Caco-2 (cell line): ENCODE results near the gene WEE1. TPM values are rescaled to one million over a fixed set of nuclear protein-coding genes. Genes with fewer than 3 reads are reported as not detected.

Experiments used
- BruUV-seq: library from RNA; stranded (reverse); fragments of 400-500 nt; replicated peaks from 2 replicates; lab custom pipeline; 2021; lab: Mats Ljungman, UMichigan
- CTCF ChIA-PET: fragments of 300-600 bp; sonication (Branson Sonifier 250); formaldehyde crosslinking; loops from one replicate; lab custom pipeline; 2022; ENCODE audit warnings: antibody characterized with exemption; lab: Charles Lee
- POLR2A ChIA-PET: fragments of 300-600 bp; sonication (Branson Sonifier 250); formaldehyde crosslinking; loops from one replicate; lab custom pipeline; 2022; ENCODE audit warnings: antibody characterized with exemption; lab: Charles Lee
- DNase-seq, 2 experiments: peaks; one replicate each; pipeline versions ENCODE4 v3.0.0 to v3.0.0-alpha.2; 2020 to 2022
- H3K27me3 ChIP-seq: replicated peaks from 2 replicates; pipeline ENCODE4 v1.6.0; 2011; ENCODE audit warnings: low read length; ENCODE audit not compliant: control insufficient read depth, insufficient read depth
- H3K36me3 ChIP-seq: 2 replicates; pipeline ENCODE4 v1.5.1; 2011; ENCODE audit warnings: low read length; ENCODE audit not compliant: control insufficient read depth, insufficient read depth
- H3K4me1 ChIP-seq: fragments of 250-450 bp; sonication (Bioruptor Pico); 2 replicates; pipeline ENCODE4 v1.5.1; 2020; ENCODE audit warnings: mild to moderate bottlenecking
- H3K4me3 ChIP-seq: 2 replicates; pipeline ENCODE4 v1.5.1; 2011; ENCODE audit warnings: low read depth, mild to moderate bottlenecking, control low read depth, low read length
- H3K9me3 ChIP-seq: fragments of 250-450 bp; sonication (Bioruptor Pico); 2 replicates; pipeline ENCODE4 v1.5.1; 2020; ENCODE audit warnings: mild to moderate bottlenecking, moderate library complexity
- H3K27ac Mint-ChIP-seq: one replicate; pipeline ENCODE4 v1.8.0; 2022; ENCODE audit warnings: mixed read lengths; ENCODE audit not compliant: unreplicated experiment
- H3K27me3 Mint-ChIP-seq: one replicate; pipeline ENCODE4 v1.8.0; 2022; ENCODE audit warnings: mixed read lengths; ENCODE audit not compliant: insufficient read depth, unreplicated experiment
- H3K36me3 Mint-ChIP-seq: one replicate; pipeline ENCODE4 v1.8.0; 2022; ENCODE audit warnings: mild to moderate bottlenecking, mixed read lengths; ENCODE audit not compliant: insufficient read depth, unreplicated experiment
- H3K4me1 Mint-ChIP-seq: one replicate; pipeline ENCODE4 v1.8.0; 2022; ENCODE audit warnings: low read depth, mixed read lengths; ENCODE audit not compliant: unreplicated experiment
- H3K4me3 Mint-ChIP-seq: one replicate; pipeline ENCODE4 v1.8.0; 2022; ENCODE audit warnings: mild to moderate bottlenecking, moderate library complexity, mixed read lengths; ENCODE audit not compliant: unreplicated experiment
- H3K9me3 Mint-ChIP-seq: one replicate; pipeline ENCODE4 v1.8.0; 2022; ENCODE audit warnings: mixed read lengths; ENCODE audit not compliant: unreplicated experiment
- intact Hi-C: fragments of 100-400 bp; cut with micrococcal nuclease; formaldehyde crosslinking; loops from one replicate; pipeline ENCODE4 v1.10.0; 2022; ENCODE audit not compliant: unreplicated experiment
- total RNA-seq: library from RNA; stranded (reverse); gene quantifications from 2 replicates; pipeline ENCODE4 v1.2.3, GENCODE V29; 2022
- TF ChIP-seq, protein P1 (sequence below), 2 experiments: fragments of 200-600 bp in 1 of 2; IDR thresholded peaks; 1 replicate in 1 of 2; 2 replicates in 1 of 2; pipeline versions ENCODE4 v1.5.1 to v1.8.0; 2011 to 2022; ENCODE audit warnings: antibody characterized with exemption in 1 of 2, control low read depth in 1 of 2, inconsistent platforms in 1 of 2, low read depth in 1 of 2, low read length in 1 of 2, mild to moderate bottlenecking in 1 of 2, moderate library complexity in 1 of 2; ENCODE audit not compliant: insufficient read depth in 1 of 2, severe bottlenecking in 1 of 2, unreplicated experiment in 1 of 2

WEE1 gene
- total RNA-seq, 1 experiment from 2014 or later: 108 TPM

DNA sequence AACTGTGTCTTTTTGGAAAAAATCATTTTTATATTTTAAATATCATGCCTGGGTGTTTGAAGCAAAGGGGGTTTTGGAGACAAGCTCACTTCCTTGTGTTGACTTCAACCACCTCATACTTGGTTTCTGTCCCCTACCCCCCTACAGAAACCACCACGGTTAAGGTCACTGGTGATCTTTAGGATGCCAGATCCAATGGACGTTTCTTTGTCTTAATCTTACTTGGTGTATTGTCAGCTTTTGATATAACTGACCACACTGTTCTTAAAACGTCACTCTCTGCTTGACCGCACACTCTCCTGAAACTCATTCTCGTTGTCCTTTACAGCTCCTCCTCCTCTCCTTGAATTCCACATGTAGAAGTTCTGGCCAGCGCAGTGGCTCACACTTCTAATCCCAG, 55.6 kb downstream of the WEE1 start:
- Histone ChIP-seq H3K36me3 (no peaks in the 10 kb centered on the region), H3K9me3 (peaks cover 8% of the 10 kb centered on the region; the same call in 1 of the 2 replicates), H3K4me3 (no peak overlapping the region), H3K4me1 (no peaks in the 10 kb centered on the region), H3K27me3 (no peaks in the 10 kb centered on the region)
- Mint-ChIP-seq H3K4me1 (peaks cover 5% of the 10 kb centered on the region), H3K27me3 (no peaks in the 10 kb centered on the region), H3K4me3 (no peak overlapping the region), H3K36me3 (no peaks in the 10 kb centered on the region), H3K9me3 (peaks cover 7% of the 10 kb centered on the region), H3K27ac (no peak overlapping the region)
- CTCF ChIA-PET: interaction anchor here (0.5 kb wide), 1 partner anchor 669 kb away, joined by 5 read pairs; no protein-coding TSS in a partner anchor
- no TSS peak for BruUV-seq
- no peak for DNase-seq
- intact Hi-C loops: no loop called here
- POLR2A ChIA-PET: no interaction called here
- TF ChIP-seq, protein P1, sequence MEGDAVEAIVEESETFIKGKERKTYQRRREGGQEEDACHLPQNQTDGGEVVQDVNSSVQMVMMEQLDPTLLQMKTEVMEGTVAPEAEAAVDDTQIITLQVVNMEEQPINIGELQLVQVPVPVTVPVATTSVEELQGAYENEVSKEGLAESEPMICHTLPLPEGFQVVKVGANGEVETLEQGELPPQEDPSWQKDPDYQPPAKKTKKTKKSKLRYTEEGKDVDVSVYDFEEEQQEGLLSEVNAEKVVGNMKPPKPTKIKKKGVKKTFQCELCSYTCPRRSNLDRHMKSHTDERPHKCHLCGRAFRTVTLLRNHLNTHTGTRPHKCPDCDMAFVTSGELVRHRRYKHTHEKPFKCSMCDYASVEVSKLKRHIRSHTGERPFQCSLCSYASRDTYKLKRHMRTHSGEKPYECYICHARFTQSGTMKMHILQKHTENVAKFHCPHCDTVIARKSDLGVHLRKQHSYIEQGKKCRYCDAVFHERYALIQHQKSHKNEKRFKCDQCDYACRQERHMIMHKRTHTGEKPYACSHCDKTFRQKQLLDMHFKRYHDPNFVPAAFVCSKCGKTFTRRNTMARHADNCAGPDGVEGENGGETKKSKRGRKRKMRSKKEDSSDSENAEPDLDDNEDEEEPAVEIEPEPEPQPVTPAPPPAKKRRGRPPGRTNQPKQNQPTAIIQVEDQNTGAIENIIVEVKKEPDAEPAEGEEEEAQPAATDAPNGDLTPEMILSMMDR (IDR thresholded peaks at IDR 0.05; ENCODE audit: insufficient read depth in 1 of 2, low read depth in 1 of 2, low read length in 1 of 2, severe bottlenecking in 1 of 2, unreplicated experiment in 1 of 2): no peak

DNA sequence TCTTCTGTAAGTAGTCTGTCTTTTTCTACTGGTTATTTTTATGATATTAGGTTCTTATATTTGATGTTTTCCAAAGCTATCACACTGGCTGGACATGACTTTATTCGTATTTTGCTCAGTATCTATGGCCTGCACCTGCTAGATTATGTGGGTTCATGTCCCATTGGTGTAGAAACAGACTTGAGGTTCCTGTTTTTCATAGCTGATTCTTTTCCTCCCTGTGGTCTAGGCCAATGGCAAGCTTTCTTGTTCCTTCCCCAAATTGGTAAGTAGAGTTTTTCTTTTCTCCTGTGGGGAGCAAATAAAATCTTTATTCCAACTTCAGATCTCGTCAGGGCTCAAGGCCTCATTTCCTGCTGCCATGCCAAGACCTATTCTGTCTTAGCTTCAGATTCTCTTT, 60.2 kb downstream of the WEE1 start:
- H3K36me3 Mint-ChIP-seq: no peaks in the 10 kb centered on the region
- Histone ChIP-seq H3K27me3 (no peaks in the 10 kb centered on the region), H3K4me3 (no peak overlapping the region), H3K4me1 (no peaks in the 10 kb centered on the region), H3K9me3 (peaks cover 8% of the 10 kb centered on the region; the same call in 1 of the 2 replicates), H3K36me3 (no peaks in the 10 kb centered on the region)
- peaks cover 9% of the 10 kb centered on the region for H3K9me3 Mint-ChIP-seq
- H3K27me3 Mint-ChIP-seq: no peaks in the 10 kb centered on the region
- DNase-seq: no peak
- no peak overlapping the region for H3K4me3 Mint-ChIP-seq
- BruUV-seq: no TSS peak
- H3K4me1 Mint-ChIP-seq: no peaks in the 10 kb centered on the region
- H3K27ac Mint-ChIP-seq: no peak overlapping the region
- intact Hi-C loops: no loop called here
- POLR2A ChIA-PET: no interaction called here
- TF ChIP-seq, protein P1 (IDR thresholded peaks at IDR 0.05; ENCODE audit: insufficient read depth in 1 of 2, low read depth in 1 of 2, low read length in 1 of 2, severe bottlenecking in 1 of 2, unreplicated experiment in 1 of 2): no peak
- CTCF ChIA-PET: no interaction called here

GRCh38 chr11:9636691-9637090, 63.2 kb downstream of the WEE1 start:
- Mint-ChIP-seq H3K4me3 (no peak overlapping the region), H3K27ac (no peak overlapping the region), H3K9me3 (peaks cover 9% of the 10 kb centered on the region), H3K36me3 (no peaks in the 10 kb centered on the region), H3K4me1 (no peaks in the 10 kb centered on the region), H3K27me3 (no peaks in the 10 kb centered on the region)
- no peak overlapping the region for H3K4me3 ChIP-seq
- DNase-seq: no peak
- ChIA-PET CTCF (no interaction called here), POLR2A (no interaction called here)
- peaks cover 8% of the 10 kb centered on the region; the same call in 1 of the 2 replicates for H3K9me3 ChIP-seq
- H3K27me3 ChIP-seq: no peaks in the 10 kb centered on the region
- intact Hi-C loops: no loop called here
- no TSS peak for BruUV-seq
- H3K4me1 ChIP-seq: no peaks in the 10 kb centered on the region
- no peaks in the 10 kb centered on the region for H3K36me3 ChIP-seq
- TF ChIP-seq, protein P1 (IDR thresholded peaks at IDR 0.05; ENCODE audit: insufficient read depth in 1 of 2, low read depth in 1 of 2, low read length in 1 of 2, severe bottlenecking in 1 of 2, unreplicated experiment in 1 of 2): no peak
